Hepatocyte (in vitro differentiated cells): Measurements from ENCODE around the gene WBP1L.

ENCODE experiments used
- CTCF ChIP-seq: fragments of 200-600 bp; sonication (generic); IDR thresholded peaks from 2 replicates; pipeline ENCODE4 v1.5.1; 2016; ENCODE audit warnings: antibody characterized with exemption, mild to moderate bottlenecking; ENCODE audit not compliant: poor library complexity
- EZH2 ChIP-seq: fragments of 200-600 bp; sonication (generic); IDR thresholded peaks from 2 replicates; pipeline ENCODE4 v1.6.1; 2016; ENCODE audit warnings: antibody characterized with exemption, mild to moderate bottlenecking, borderline replicate concordance
- EZH2phosphoT487 ChIP-seq: fragments of 200-600 bp; sonication (generic); IDR thresholded peaks from one replicate; pipeline ENCODE4 v1.6.1; 2018; ENCODE audit warnings: antibody characterized with exemption, mild to moderate bottlenecking, low read depth, moderate library complexity; ENCODE audit not compliant: unreplicated experiment, severe bottlenecking

- TF ChIP-seq CTCF (no peak), EZH2phosphoT487 (no peak), EZH2 (no peak)
Observed at GRCh38 chr10:102701796-102702195, 42.0 kb upstream of the WBP1L start.
